Stimulated activated CD8-positive, alpha-beta memory T cell treated with anti-CD3 and anti-CD28 coated beads, Interleukin-4, amount 100 ng/mL, for 4 hours (primary cell): ENCODE measurements around the gene ARL6IP5.

Experiments
- DNase-seq, 2 donors: peaks; one replicate each; pipeline ENCODE4 v3.0.0-alpha.2; 2020; ENCODE audit warnings: low read depth in 2 of 2, low spot score in 1 of 2

The ARL6IP5 gene

DNA sequence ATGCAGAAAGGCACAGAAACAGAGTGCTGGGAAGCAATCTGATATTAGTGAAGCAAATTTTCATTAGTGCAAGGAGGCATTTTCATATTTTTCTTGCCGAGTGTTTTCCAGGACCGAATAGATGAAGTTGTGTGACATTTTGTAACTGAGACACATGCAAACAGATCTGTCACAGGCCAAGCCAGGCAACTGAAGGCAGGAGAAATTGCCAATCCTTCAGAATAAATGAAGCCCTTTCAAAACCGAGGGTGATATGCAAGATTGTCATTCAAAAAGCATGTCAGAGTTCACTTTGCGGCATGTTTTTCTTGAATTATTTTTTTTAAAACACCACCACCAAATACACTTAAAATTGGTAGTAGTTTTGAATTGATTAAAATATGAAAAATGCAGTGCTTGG, 31.4 kb downstream of the ARL6IP5 start:
- DNase-seq = no peak

DNA sequence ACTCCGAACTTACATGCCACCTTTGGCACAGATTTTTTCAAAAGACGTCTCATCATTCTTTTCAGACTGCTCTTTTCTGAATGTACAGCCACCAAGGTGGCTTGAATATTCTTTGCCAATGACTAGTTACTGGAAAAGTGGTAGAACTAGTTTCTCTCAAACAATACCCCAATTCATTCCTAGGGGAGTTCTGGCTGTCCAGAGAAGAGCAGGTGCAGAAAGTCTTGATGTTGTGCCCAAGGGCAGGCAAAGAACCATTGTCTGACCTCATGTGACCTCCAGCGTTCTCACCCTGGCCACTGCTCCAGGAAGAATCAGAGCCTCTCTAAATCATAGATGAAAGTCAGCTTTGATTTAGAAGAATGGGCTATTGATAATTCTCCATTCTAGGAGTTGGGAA, 32.2 kb downstream of the ARL6IP5 start:
- no peak for DNase-seq

DNA sequence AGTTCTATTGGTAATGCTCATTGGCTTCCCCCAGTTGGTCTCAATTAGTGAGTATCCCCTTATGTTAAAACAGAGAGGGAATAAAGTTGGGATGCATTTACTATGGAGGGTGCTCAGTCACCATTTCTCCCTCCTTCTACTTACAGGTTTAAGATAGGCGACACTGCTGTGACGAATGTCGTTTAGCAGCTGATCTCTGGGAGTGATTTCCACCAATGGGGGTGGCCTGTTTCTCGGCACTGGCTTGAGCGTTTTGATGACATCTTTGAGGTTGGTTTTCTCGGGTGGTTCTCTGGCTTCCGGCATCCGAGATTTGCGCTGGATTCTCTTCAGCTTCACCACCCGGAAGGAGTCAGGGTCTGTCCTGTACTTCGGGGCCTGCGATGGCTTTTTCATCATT, 33.8 kb downstream of the ARL6IP5 start:
- DNase-seq = no peak

DNA sequence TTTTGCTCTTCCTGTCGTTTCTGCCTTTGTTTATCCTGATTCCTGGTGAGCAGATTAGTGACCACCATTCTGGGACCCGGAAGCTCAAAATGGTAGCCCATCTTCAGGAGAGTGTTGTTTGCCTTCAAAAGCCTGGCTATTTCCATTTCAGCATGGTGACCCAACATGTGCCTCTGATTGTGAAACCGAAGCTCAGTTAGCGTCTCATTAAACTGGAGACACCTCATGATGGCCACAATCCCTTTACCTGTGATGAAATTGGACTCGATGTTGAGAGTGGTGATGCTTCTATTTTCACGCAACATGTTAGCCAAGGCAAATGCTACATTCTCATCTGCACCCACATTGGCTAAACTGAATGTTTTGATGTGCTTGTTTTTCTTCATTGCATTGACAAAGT, 34.4 kb downstream of the ARL6IP5 start:
- DNase-seq = no peak

DNA sequence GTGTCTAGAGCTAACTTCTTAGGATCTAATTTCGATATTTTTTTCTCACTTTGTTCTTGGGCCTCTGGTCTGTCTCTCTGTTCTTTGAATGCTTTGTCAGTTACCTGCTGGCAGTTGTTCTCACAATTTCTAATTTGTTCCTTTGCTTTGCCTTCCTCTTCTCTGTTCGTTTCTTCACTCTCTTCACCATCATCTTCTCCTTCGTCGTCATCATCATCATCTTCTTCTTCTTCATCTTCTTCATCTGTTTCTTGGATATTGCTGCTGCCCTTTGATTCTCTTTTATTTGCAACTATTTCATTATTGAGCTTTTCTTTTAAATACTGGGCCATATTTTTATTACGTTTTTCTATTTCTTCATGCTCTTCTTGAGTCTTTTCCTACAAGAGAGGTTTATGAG, 34.9 kb downstream of the ARL6IP5 start:
- DNase-seq = no peak

DNA sequence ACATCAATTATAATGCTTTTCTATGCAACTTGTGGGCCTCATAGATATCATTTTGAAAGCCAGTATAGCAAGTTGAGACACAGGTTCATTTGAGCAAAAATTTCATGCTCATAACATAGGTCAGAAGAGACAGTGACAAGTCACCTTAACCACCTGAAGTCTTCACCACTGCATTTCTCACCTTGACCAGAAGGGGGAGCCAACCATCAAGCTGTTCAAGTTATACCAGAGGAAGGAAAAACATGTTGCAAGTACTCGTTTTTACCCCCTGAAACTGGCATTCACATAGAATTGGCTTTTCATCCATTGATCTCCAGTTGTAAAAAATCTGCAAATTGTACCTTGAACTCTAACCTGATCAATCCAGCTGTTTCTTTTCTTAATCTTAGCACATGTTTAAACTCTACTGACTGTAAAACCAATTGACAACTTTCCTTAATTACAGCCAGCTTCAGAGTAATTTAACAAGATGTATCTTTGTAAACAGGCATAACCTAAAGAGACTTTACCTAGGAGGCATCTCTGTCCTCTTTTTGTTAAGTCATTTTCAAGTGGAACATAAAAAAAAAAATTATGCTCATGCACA, 36.2 kb downstream of the ARL6IP5 start:
- peak; percentile 65 to 80 for DNase-seq

DNA sequence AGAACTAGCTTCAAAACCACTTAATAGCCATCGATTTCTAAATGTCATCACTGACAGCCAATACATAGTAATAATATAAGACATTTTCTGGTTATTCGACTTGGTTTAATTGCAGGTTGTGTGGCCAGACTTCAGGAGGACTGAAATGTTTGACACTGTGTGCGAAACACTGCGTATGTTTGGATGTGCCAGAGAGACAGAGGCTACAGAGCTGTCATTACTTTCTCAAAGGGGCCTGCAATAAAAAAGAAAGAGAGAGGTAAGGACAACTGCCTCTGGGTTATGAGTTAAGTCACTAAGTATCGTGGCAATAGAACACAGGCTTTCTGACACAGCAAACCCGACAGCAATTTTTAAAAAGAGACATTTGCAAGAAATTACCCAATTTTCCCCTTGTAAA, 36.8 kb downstream of the ARL6IP5 start:
- DNase-seq = no peak

DNA sequence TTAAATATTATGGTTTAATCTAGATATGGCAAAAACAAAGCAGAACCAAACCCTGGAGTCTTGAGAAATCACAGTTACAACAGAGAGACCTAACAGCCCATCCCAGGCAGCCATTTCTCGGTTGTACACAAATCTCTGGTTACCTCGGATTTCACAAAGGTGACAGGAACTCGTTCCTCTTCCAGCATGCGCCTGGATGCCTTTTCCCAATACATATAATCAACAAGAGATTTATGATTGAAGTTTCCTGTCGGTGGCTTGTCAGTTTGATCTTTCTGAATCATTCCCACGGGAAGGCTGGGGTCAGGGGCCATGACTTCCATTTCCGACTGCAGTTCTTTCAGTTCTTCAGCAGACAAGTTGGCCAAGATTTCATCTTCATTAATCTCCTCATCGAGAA, 37.2 kb downstream of the ARL6IP5 start:
- no peak for DNase-seq

DNA sequence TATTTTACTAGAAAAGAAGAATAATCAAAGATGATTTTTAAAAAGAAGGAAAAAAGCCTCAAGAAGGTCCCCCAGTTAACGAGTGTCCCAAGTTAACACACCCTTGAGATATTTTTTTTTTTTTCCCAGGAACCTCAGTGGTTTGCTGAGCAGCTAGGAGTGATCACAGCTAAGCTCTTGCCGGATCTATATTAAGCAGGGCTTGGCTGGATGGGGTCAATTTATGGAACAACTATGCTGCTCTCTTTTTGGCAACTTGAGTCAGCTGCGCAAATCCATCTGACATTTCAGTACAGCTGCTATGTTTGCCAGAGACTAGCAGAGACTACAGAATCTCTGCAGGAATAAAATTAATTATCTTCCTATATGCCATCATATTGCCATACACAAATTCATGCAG, 37.7 kb downstream of the ARL6IP5 start, which contains the start of gene LMOD3:
TSS of gene LMOD3 (minus strand) at position 193 of the 400 bp plus-strand sequence. CDS start 209 bp downstream, outside the sequence.
- no peak for DNase-seq

DNA sequence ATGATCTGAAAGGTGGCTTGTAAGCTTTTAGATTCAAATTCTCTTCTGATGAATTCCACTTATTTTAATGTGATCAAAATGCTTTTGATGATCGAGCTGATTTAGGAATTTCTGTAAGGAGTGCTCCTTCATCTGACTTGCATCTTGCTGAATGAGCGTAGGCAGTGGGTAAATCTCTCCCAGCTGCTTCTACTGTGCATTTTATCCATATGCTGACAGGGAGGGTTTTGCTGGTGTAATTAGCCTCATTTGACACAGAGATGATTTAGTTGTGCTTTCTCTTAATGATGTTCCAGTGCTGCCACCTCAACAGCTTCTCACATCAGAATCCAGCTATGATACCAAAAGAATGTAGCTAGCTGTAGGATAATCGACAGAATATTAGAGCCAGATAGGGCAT, 41.5 kb downstream of the ARL6IP5 start:
- DNase-seq = no peak

DNA sequence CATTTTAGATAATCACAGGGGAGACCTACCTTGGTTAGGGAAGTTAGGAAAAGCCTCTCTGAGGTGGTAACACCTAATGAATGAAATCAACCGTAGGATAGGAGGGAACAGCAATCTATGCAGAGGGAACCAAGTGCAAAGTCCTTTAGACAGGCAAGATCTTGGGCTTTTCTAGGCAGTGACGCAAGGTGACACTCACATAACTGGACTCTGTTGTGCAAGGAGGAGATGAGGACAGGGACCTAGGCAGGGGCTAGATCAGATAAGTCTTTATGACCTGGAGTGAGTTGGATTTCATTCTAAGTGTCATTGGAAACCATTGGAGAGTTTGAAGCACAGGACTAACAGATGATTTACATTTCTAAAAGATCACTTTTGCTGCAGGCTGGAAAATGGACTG, 42.3 kb downstream of the ARL6IP5 start:
- DNase-seq = no peak

DNA sequence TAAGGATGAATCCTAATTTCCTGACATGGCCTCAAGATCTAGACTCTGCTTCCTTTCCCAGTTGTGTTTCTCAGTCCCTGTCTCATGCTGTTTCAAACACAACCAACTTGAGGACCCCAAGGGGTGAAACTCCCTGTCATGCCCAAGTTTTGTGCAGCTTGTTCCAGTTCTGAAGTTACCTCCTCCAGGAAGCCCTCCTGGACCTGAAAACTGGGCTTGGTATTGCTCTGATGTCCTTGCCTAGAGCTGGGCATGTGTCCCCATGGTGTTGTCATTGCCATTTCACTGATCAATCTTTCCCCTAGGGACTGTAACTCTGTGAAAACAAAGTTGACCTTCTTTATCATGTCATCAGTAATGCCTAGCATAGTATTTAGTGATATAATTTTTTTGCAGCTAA, 43.8 kb downstream of the ARL6IP5 start:
- no peak for DNase-seq

DNA sequence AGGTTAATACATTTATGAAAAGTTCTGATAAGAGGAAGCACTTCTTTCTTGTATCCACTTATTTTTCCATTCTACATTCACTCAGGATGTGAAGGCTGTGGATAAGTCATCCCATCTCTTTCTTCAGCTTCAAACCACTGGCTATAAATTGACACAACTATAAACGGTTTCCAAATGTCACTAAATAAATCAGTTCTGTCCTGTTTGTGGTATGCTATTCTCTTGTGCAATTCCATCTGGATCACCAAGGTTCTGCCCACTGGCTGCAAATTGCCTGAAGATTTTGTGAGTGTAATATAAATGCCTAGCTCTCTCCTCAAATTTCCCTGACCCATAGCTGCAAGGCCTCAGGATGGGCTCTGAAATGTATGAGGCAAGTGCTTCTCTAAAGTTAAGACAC, 44.8 kb downstream of the ARL6IP5 start:
- DNase-seq = no peak

DNA sequence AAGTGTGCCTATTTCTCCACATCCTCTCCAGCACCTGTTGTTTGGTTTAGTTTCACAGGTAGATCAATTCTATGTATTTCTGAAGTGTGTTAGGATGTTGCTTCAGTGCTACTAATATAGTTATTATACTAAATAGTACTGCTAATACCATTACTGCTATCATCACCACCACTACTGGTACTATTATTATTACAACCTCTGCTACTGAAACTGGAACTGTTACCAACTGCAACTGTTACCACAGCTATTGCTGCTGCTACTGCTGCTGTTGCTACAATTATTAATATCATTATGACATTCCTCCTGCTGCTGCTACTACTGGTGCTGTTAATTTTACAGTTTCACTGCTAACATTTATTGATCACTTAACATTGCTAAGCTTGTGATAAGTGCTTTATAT, 46.0 kb downstream of the ARL6IP5 start:
- DNase-seq = no peak

DNA sequence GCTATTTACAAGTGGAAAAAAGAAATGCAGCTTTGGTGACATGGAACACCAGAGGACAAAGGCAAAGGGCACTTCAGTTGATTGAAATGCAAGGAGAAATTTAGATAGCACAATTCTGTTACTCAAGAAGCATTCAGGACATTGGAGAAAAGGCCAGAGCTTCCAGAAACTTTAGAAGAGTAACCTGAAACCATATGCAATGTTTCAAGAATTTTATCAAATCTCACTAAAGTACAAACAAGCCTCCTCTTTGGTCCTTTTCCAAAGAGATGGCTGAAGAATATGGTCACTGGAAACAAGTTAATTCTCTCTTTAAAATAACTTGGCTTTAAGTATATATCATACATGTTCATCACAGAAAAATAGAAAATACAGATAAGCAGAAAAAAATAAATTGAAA, 52.3 kb downstream of the ARL6IP5 start:
- DNase-seq = no peak

DNA sequence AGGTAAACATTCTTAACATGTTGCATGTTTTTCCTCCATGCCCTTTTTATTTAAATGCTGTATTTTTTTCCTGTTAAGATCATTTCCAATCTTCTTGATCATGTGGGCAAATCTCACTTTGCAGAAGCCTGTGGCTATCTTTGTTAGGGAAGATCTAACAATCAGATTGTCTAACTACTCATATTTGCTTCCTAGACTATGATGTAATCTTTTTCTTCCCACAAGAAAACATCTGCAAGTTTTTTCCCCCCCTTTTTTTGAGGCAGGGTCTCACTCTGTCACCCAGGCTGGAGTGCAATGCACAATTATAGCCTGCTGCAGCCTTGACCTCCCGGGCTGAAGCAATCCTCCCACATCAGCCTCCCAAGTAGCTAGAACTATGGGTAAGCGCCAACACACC, 52.7 kb downstream of the ARL6IP5 start:
- no peak for DNase-seq

DNA sequence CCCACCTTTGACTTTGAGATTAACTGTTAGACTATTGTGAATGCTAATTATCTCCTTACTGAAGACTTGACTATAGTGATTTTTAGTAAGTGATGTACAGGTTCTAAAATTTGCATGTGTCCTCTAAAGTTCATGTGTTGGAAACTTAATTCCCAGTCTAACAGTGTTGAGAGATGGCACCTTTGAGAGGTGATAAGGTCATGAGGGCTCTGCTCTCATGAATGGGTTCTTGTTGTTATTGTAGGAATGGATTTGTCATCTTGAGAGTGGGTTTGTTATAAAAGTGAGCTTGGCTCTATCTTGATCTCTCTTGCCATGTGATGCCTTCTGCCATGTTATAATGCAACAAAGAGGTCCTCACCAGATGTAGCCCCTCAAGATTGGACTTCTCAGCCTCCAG, 56.6 kb downstream of the ARL6IP5 start:
- no peak for DNase-seq

DNA sequence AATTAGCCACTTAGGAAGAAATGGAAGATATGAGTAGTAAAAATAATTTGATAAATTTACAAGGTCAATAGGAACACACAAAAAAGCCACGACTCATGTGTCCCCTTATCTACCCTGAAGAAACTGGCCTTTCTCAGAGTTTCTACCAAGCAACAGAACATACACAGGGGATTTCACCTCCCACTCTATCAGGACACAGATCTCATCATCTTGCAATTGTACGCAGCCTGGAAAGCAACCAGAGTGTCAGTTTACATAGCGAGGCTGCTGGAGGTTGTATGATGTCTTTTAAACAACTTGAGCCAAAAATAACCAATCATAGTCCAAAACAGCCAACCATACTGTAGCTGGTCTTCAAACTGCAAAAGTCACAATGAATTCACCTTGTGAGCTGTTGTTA, 57.4 kb downstream of the ARL6IP5 start:
- no peak for DNase-seq

DNA sequence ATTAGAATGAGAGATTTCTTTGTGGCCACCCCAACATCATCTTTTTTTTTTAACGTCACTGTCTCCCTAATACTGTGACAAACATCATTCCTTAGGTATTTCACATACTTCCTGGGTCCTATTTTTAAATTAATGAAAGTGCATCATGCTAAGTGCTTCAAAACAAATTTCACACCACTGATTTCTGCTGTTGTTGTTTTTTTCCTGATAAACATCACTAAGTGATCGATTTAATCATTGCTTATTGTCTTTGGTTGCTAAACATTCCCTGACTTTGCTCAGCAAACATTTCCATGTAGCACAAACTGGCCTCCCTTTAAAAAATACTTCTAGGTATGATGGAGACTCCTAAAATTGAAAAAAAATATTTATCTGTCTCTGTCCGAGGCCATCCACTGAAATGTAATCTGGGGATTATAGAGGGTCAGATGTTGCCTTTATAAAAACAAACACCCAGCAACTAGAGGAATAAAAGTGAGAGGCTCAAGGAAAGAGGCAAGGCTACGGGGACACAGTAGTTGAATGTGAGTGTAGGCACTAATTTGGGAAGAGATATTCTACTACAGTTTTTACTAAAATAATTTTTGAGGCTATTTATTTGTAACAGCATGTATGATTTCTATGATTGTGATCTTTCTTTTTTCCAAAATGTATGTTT, 58.2 kb downstream of the ARL6IP5 start:
- no peak for DNase-seq

DNA sequence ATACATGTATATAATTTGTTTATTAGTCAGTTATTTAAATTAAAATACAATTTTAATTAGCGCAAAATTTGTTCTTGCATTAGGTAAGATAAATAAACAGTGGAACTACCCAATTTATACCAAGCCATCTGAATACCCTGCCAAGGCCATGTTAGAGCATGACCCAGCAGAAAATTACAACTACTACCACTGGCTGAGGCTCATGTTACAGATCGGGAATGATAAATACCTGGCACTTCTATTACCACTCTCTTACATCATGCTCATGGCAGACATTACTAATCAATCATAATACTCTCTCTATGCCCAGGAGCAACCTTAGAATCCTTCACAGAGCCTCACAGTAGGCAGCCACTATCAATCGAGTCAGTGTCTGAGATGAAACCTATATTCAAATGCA, 58.9 kb downstream of the ARL6IP5 start:
- DNase-seq = no peak

DNA sequence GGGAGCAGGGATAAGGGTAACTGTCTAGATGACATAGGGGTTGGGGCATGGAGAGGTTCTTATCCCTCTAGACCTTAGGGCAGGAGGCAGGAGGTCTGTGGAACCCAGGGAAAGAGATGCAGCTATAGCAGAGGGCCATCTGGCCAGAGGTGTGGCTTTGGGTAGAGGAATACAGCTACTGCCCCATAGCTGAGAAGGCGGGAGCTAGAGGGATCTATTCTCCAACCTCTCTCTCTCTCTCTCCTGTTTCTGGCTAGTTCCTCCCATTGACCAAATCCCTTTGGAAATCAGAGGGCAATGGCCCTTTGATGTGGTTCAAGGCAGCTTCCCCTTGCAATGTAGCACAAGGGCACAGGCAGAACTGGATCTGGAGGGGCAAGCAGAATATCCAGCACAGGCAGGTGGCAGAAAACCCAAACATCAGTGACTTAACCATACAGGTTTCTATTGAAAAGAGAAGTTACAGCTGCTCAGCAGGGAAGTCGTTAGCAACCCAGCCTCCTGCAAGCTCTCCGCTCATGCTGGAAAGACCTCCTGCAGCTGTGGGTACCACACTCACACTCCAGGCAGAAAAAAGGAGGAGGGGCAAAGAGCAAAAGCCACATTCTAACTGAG, 60.0 kb downstream of the ARL6IP5 start:
- no peak for DNase-seq

DNA sequence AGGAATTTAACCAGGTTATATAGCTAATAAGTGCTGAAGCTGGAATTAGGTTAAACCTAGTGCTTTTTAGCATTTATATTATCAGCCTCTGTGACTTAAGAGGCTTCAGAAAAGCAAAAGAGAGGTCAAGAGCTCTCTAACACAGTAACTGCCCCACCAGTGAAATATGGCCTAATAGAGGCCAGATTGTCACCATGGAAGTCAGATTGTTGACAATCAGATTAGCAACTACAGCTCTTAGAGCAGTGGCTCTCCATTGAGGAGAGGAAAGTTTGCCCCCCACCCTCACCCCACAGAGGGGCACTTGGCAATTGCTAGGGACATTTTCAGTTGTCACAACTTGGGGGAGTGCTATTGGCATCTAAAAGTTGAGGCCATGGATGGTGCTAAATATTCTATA, 61.0 kb downstream of the ARL6IP5 start:
- DNase-seq = no peak

DNA sequence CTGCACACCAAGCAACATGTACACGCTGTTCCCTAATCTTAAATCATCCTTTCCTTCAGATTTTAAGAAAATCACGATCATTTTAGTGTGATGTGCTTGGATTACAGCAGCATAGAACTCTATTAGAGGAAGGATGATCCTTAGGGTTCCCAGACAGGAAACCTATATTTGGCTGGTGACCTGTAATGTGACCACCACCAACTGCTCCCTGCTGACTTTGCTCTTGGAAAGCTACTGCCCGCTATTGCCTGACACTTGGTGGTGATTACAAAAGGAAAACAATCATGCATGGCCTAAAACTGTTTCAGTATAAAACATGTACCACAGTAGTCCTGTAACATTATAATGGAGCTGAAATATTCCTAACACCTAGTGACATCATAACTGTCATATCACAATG, 64.8 kb downstream of the ARL6IP5 start:
- DNase-seq = no peak
